Measurements from ENCODE around the gene ANO1. TPM values are rescaled to one million over a fixed set of nuclear protein-coding genes. Genes with fewer than 3 reads are reported as not detected.

ANO1 gene
- total and polyA plus RNA-seq, 2 of the 8 experiments (the other 6 are each of a cell fraction or from before 2014, with no cell fraction given) = 4.7 to 5.0 TPM

GRCh38 chr11:70107756-70108155, 29.6 kb downstream of the ANO1 start (continued):
- TF ChIP-seq POLR2AphosphoS5 (IDR thresholded peaks at IDR 0.05; ENCODE audit: low read depth, low read length) (no peak), CREB1 (IDR thresholded peaks at IDR 0.05) (no peak), PHF8 (conservative IDR thresholded peaks at IDR 0.05; ENCODE audit: low read depth, low read length) (no peak), SIRT6 (IDR thresholded peaks at IDR 0.05; ENCODE audit: low read length) (no peak), TCF12 (IDR thresholded peaks at IDR 0.05; ENCODE audit: low read depth, low read length) (no peak), RAD21 (IDR thresholded peaks at IDR 0.05 in 1 of 2, conservative IDR thresholded peaks at IDR 0.05 in 1 of 2; ENCODE audit: low read depth in 2 of 2, low read length in 2 of 2) (no peak)
